ENCODE results near the gene RPP40. TPM values are rescaled to one million over a fixed set of nuclear protein-coding genes. Genes with fewer than 3 reads are reported as not detected.

The RPP40 gene
- polyA plus RNA-seq, 1 donor from 2014 or later: 16.2 TPM

DNA sequence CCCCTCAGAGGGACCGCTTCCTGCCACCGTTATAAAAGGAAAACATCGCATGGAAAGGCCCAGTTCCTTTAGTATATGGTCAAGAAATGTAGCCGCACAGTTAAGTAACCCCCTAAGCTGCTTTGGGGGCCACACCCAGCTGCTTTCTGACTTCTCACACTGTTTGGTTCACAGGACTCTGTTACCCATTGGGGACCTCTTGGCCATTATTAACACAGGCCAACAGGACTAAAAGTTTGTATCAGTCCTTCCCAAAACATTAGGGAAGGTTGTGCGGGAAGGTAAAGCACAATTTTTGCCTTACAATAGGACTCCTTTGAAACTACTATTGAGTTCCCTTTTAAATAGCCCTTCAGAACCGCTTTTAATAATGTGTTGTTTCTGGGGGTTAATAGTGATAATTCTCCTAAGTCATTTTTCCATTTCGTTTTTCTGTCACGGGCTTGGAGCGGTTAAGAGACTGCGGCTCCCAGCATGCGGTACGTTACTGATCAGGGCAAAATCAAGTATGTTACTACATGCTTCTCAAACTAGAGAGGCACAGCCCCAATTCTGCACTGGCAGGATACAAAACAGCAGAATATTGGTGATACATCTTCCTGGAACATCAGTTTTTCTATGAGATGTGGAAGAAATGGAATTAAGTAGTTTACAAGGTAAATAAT is 668 bp upstream of the RPP40 start:
- H3K27ac ChIP-seq (ENCODE audit: low read length): no peak overlapping the region
- H3K9ac ChIP-seq (ENCODE audit: low read length): peak overlapping the region; percentile 31
- H2AFZ ChIP-seq (ENCODE audit: low read depth, low read length): peak overlapping the region; percentile 24
- no peaks in the 10 kb centered on the region for H3K36me3 ChIP-seq (ENCODE audit: insufficient read depth, low read length)
- no peaks in the 10 kb centered on the region for H3K79me2 ChIP-seq (replicated peaks; ENCODE audit: insufficient read depth, low read length)
- no peaks in the 10 kb centered on the region for H3K9me2 ChIP-seq (ENCODE audit: insufficient read depth, low read length)
- no peaks in the 10 kb centered on the region for H3F3A ChIP-seq (ENCODE audit: insufficient read depth, low read length, poor library complexity, severe bottlenecking)
- H4K20me1 ChIP-seq (ENCODE audit: insufficient read depth): no peaks in the 10 kb centered on the region
- H3K27me3 ChIP-seq (ENCODE audit: insufficient read depth, low read depth, low read length): no peaks in the 10 kb centered on the region
- TF ChIP-seq TAF1 (IDR thresholded peaks at IDR 0.05; ENCODE audit: low read depth): no peak
- no peak for TF ChIP-seq POLR2AphosphoS5 (IDR thresholded peaks at IDR 0.05)
- no peak for TF ChIP-seq SMC3 (conservative IDR thresholded peaks at IDR 0.05; ENCODE audit: poor library complexity)
- TF ChIP-seq, protein P1, sequence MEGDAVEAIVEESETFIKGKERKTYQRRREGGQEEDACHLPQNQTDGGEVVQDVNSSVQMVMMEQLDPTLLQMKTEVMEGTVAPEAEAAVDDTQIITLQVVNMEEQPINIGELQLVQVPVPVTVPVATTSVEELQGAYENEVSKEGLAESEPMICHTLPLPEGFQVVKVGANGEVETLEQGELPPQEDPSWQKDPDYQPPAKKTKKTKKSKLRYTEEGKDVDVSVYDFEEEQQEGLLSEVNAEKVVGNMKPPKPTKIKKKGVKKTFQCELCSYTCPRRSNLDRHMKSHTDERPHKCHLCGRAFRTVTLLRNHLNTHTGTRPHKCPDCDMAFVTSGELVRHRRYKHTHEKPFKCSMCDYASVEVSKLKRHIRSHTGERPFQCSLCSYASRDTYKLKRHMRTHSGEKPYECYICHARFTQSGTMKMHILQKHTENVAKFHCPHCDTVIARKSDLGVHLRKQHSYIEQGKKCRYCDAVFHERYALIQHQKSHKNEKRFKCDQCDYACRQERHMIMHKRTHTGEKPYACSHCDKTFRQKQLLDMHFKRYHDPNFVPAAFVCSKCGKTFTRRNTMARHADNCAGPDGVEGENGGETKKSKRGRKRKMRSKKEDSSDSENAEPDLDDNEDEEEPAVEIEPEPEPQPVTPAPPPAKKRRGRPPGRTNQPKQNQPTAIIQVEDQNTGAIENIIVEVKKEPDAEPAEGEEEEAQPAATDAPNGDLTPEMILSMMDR (IDR thresholded peaks at IDR 0.05; ENCODE audit: poor library complexity, severe bottlenecking): no peak
- TF ChIP-seq EP300 (conservative IDR thresholded peaks at IDR 0.05; ENCODE audit: poor library complexity, severe bottlenecking): no peak
- TF ChIP-seq MXI1 (conservative IDR thresholded peaks at IDR 0.05; ENCODE audit: poor library complexity, severe bottlenecking): no peak
- TF ChIP-seq, protein P2, sequence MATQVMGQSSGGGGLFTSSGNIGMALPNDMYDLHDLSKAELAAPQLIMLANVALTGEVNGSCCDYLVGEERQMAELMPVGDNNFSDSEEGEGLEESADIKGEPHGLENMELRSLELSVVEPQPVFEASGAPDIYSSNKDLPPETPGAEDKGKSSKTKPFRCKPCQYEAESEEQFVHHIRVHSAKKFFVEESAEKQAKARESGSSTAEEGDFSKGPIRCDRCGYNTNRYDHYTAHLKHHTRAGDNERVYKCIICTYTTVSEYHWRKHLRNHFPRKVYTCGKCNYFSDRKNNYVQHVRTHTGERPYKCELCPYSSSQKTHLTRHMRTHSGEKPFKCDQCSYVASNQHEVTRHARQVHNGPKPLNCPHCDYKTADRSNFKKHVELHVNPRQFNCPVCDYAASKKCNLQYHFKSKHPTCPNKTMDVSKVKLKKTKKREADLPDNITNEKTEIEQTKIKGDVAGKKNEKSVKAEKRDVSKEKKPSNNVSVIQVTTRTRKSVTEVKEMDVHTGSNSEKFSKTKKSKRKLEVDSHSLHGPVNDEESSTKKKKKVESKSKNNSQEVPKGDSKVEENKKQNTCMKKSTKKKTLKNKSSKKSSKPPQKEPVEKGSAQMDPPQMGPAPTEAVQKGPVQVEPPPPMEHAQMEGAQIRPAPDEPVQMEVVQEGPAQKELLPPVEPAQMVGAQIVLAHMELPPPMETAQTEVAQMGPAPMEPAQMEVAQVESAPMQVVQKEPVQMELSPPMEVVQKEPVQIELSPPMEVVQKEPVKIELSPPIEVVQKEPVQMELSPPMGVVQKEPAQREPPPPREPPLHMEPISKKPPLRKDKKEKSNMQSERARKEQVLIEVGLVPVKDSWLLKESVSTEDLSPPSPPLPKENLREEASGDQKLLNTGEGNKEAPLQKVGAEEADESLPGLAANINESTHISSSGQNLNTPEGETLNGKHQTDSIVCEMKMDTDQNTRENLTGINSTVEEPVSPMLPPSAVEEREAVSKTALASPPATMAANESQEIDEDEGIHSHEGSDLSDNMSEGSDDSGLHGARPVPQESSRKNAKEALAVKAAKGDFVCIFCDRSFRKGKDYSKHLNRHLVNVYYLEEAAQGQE (IDR thresholded peaks at IDR 0.05; ENCODE audit: borderline replicate concordance): no peak
- TF ChIP-seq RAD21 (conservative IDR thresholded peaks at IDR 0.05): no peak
- TF ChIP-seq EZH2 (IDR thresholded peaks at IDR 0.05; ENCODE audit: borderline replicate concordance, insufficient read depth, low read length, poor library complexity, severe bottlenecking): no peak
- H3K9me3 ChIP-seq (ENCODE audit: low read length): no peaks in the 10 kb centered on the region
- peak overlapping the region; percentile 52 for H3K4me2 ChIP-seq (ENCODE audit: low read length)
- H3K4me3 ChIP-seq (ENCODE audit: low read length): peak overlapping the region; percentile 80

DNA sequence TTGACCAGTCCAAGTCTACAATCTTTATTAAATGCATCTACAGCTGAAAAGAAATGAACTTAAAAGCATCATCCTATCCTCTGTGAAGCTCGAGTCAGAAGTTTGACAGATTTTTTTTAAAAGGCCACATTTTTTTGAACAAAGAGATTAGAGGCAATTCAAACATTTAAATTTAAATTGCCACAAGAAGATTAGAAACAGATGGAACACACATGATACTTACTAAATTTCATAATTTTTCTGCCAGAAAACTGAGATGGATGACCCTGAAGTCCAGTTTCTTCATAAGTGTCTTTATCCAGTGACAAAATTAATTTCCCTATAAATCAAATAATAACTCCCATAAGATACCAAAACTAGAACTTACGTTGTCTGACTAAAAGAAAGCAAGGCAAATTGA is 4.3 kb downstream of the RPP40 start:
- Histone ChIP-seq H3K4me3 (ENCODE audit: low read length) (no peak overlapping the region), H4K20me1 (ENCODE audit: insufficient read depth) (no peaks in the 10 kb centered on the region), H3K27me3 (ENCODE audit: insufficient read depth, low read depth, low read length) (no peaks in the 10 kb centered on the region), H3K9me2 (ENCODE audit: insufficient read depth, low read length) (no peaks in the 10 kb centered on the region), H2AFZ (ENCODE audit: low read depth, low read length) (no peak overlapping the region), H3K9me3 (ENCODE audit: low read length) (no peaks in the 10 kb centered on the region), H3F3A (ENCODE audit: insufficient read depth, low read length, poor library complexity, severe bottlenecking) (no peaks in the 10 kb centered on the region), H3K4me2 (ENCODE audit: low read length) (no peak overlapping the region), H3K36me3 (ENCODE audit: insufficient read depth, low read length) (no peaks in the 10 kb centered on the region), H3K27ac (ENCODE audit: low read length) (no peak overlapping the region), H3K9ac (ENCODE audit: low read length) (no peak overlapping the region), H3K79me2 (replicated peaks; ENCODE audit: insufficient read depth, low read length) (no peaks in the 10 kb centered on the region)
- TF ChIP-seq, protein P1 (IDR thresholded peaks at IDR 0.05; ENCODE audit: poor library complexity, severe bottlenecking): no peak
- no peak for TF ChIP-seq RAD21 (conservative IDR thresholded peaks at IDR 0.05)
- TF ChIP-seq EZH2 (IDR thresholded peaks at IDR 0.05; ENCODE audit: borderline replicate concordance, insufficient read depth, low read length, poor library complexity, severe bottlenecking): no peak
- TF ChIP-seq, protein P2 (IDR thresholded peaks at IDR 0.05; ENCODE audit: borderline replicate concordance): no peak
- TF ChIP-seq MXI1 (conservative IDR thresholded peaks at IDR 0.05; ENCODE audit: poor library complexity, severe bottlenecking): no peak
- TF ChIP-seq TAF1 (IDR thresholded peaks at IDR 0.05; ENCODE audit: low read depth): no peak
- no peak for TF ChIP-seq EP300 (conservative IDR thresholded peaks at IDR 0.05; ENCODE audit: poor library complexity, severe bottlenecking)
- no peak for TF ChIP-seq SMC3 (conservative IDR thresholded peaks at IDR 0.05; ENCODE audit: poor library complexity)
- TF ChIP-seq POLR2AphosphoS5 (IDR thresholded peaks at IDR 0.05): no peak
